ENCODE results near the gene SPATA17. TPM values are rescaled to one million over a fixed set of nuclear protein-coding genes. Genes with fewer than 3 reads are reported as not detected.

Gene SPATA17
- total RNA-seq, 1 experiment from 2014 or later = 0.49 TPM

DNA sequence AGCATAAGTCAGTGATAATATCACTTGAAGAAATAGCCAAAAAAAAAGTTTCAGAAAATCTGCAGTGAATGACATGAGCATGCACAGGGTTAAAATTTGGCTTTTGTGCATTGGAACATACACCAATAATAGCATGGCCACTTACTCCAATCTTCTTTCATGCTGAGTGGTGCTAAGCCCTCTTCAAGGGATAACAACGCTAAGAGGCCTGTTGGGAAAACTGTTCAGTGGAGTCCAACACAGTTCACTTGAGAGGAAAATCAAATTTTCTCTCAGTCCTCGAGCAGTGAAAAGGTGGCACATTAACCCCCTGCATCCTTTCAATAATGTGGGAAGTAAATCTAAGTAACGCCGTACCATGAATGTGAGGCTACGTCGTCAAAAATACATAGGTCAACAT lies 264.7 kb downstream of the SPATA17 start:
- DNase-seq = no peak
- H3K9me3 ChIP-seq (replicated peaks) = no peaks in the 10 kb centered on the region
- no peaks in the 10 kb centered on the region for H3K4me1 ChIP-seq
- H3K27me3 ChIP-seq = peaks cover 5% of the 10 kb centered on the region; the same call in 1 of the 2 replicates
- no peak overlapping the region for H3K4me3 ChIP-seq
- H3K36me3 ChIP-seq = no peaks in the 10 kb centered on the region
- H3K27ac ChIP-seq = no peak overlapping the region

- DNase-seq = no peak
- no peaks in the 10 kb centered on the region for H3K4me1 ChIP-seq
- H3K27me3 ChIP-seq = peaks cover 5% of the 10 kb centered on the region; the same call in 1 of the 2 replicates
- H3K27ac ChIP-seq = no peak overlapping the region
- H3K36me3 ChIP-seq = no peaks in the 10 kb centered on the region
- no peaks in the 10 kb centered on the region for H3K9me3 ChIP-seq (replicated peaks)
- no peak overlapping the region for H3K4me3 ChIP-seq
Measured at GRCh38 chr1:217896490-217896889, 265.3 kb downstream of the SPATA17 start.

GRCh38 chr1:217897100-217897499 lies 266.0 kb downstream of the SPATA17 start:
- Histone ChIP-seq H3K27me3 (peaks cover 5% of the 10 kb centered on the region; the same call in 1 of the 2 replicates), H3K9me3 (replicated peaks) (no peaks in the 10 kb centered on the region), H3K27ac (no peak overlapping the region), H3K4me3 (no peak overlapping the region), H3K4me1 (no peaks in the 10 kb centered on the region), H3K36me3 (no peaks in the 10 kb centered on the region)
- no peak for DNase-seq

GRCh38 chr1:217899614-217900013 lies 268.5 kb downstream of the SPATA17 start:
- no peaks in the 10 kb centered on the region for H3K4me1 ChIP-seq
- no peaks in the 10 kb centered on the region for H3K9me3 ChIP-seq (replicated peaks)
- no peak for DNase-seq

DNA sequence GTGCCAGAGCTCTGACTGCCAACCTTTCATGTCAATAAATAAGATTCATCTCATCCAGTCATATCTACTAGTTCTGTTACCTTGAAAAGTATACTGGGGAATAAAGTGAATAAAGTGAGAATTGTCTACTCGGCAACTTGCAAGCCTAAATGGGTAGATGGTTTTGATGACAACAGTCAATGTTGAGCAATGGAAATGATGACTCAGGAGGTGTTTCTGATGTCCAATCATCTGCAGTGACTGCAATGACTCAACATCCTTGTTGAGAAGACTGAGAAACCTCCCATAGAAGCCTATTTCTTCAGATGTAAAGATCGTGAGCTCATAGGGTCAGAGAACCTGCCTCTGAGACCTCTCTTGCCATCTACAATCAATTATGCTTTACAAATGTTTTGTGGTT lies 276.4 kb downstream of the SPATA17 start:
- Histone ChIP-seq H3K36me3 (no peaks in the 10 kb centered on the region), H3K4me3 (no peak overlapping the region), H3K4me1 (no peaks in the 10 kb centered on the region), H3K27ac (no peak overlapping the region), H3K27me3 (no peaks in the 10 kb centered on the region), H3K9me3 (replicated peaks) (no peaks in the 10 kb centered on the region)
- DNase-seq = no peak

More at GRCh38 chr1:217899614-217900013, 268.5 kb downstream of the SPATA17 start:
- 0 out of 2 replicates have a peak, but pooled peaks cover 3% of the 10 kb centered on the region for H3K27me3 ChIP-seq
- no peaks in the 10 kb centered on the region for H3K36me3 ChIP-seq
- no peak overlapping the region for H3K4me3 ChIP-seq
- no peak overlapping the region for H3K27ac ChIP-seq

DNA sequence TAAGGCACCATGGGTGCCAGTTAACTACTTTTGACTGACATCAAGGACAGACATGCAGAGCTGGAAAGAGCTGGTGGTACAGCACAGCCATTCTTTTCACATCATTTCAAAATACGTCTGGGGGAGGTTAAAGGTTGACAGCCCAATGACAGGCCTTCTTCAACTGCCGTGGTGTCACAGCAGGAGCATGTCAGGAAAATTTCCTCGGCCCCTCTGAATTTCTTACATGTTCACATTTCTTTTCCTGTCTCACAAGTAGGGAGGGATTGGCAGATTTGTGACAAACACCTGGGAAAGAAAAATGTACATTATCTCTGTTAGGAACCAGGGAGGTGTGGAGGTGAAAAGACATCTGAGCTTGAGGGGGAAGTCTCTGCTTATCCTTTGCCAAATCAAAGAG lies 279.1 kb downstream of the SPATA17 start:
- H3K36me3 ChIP-seq = no peaks in the 10 kb centered on the region
- no peak overlapping the region for H3K27ac ChIP-seq
- H3K4me3 ChIP-seq = no peak overlapping the region
- no peak for DNase-seq
- H3K9me3 ChIP-seq (replicated peaks) = no peaks in the 10 kb centered on the region
- no peaks in the 10 kb centered on the region for H3K4me1 ChIP-seq
- no peaks in the 10 kb centered on the region; the same call in 1 of the 2 replicates for H3K27me3 ChIP-seq

DNA sequence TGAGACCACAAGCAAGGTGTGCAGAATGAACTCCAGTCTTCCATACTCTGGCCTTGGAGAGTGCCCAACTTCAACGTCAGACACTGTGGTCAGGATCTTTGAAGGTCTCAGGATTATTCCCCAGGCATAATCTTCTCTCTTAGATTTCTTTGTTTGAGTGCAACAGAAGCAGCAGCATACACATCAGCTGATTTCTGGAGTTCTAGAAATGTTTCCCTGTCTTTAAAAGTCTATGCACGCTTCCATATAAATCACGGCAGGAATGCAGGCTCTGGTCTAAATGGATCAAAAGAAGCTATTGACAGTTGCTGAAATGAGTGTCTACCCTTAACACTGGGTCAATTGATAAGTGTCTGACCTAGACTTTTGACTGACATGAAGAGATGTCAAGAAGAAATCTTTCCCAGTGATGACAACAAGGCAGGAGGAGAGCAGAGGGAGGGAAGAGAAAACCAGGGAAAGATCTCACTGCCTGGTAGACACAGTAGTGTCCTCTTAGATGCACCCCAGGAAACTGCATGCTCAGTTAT lies 279.7 kb downstream of the SPATA17 start:
- Histone ChIP-seq H3K36me3 (no peaks in the 10 kb centered on the region), H3K9me3 (replicated peaks) (no peaks in the 10 kb centered on the region), H3K27me3 (no peaks in the 10 kb centered on the region; the same call in 1 of the 2 replicates), H3K27ac (no peak overlapping the region), H3K4me3 (no peak overlapping the region), H3K4me1 (no peaks in the 10 kb centered on the region)
- DNase-seq = no peak

DNA sequence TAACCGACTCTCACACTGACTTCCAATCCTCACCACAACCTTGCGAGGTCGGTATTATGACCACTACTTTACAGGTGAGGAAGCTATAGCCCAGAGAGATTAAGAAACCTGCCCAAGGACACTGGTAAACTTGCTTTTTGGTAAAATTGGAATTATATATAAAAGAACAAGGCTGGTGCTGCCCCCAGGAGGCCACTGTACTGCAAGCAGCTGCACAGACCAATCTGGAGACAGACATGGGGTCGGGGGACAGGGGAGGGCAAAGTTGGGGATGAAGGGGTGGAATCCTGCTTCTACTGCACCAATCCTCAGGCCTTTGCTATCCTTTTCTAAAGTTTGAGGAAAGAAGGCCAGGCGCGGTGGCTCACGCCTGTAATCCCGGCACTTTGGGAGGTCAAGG lies 280.8 kb downstream of the SPATA17 start:
- H3K4me1 ChIP-seq = no peaks in the 10 kb centered on the region

GRCh38 chr1:217917281-217917887 lies 286.2 kb downstream of the SPATA17 start:
- Histone ChIP-seq H3K4me3 (no peak overlapping the region), H3K27me3 (peaks cover 3% of the 10 kb centered on the region; the same call in 1 of the 2 replicates), H3K27ac (no peak overlapping the region), H3K4me1 (no peaks in the 10 kb centered on the region), H3K36me3 (no peaks in the 10 kb centered on the region), H3K9me3 (replicated peaks) (no peaks in the 10 kb centered on the region)
- DNase-seq = no peak

More for the DNA sequence above, 280.8 kb downstream of the SPATA17 start:
- H3K27ac ChIP-seq = no peak overlapping the region
- H3K36me3 ChIP-seq = no peaks in the 10 kb centered on the region
- peak in 1 of 2 experiments; percentile 13 for DNase-seq
- no peaks in the 10 kb centered on the region for H3K9me3 ChIP-seq (replicated peaks)
- peaks cover 3% of the 10 kb centered on the region; the same call in 1 of the 2 replicates for H3K27me3 ChIP-seq
- H3K4me3 ChIP-seq = no peak overlapping the region

DNA sequence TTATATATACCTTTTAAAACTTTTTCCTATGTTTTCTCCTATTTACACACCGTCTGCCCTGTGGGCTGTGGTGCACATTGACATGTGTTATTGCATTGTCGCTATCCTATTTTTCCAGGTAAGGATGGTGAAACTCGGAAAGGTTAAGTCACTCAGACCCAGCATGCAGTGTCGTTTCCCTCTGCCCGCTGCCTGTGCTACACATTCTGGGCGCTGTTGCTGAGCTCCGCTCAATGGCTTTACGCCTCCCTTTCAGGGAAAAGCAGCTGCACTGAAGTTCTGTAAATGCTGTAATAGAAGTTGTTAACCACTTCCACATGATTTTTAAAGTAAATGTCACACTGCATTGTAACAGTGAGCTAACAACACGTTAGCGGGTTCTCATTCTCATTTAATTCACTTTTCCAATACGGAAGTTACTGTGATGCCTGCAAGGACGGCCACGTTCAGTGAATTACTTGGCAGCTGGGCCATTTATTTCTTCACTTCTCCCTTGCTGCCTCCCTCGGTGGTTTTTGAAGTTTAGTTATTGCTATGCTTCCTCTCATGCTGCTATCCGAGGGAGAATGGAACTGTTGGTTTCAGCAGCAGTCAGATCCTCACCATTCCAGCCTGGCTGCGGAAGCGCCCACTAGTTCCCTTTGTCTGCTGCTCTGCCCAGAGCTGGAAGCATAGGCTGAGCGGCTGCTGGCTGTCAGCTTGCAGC lies 288.7 kb downstream of the SPATA17 start:
- DNase-seq = no peak
- no peaks in the 10 kb centered on the region for H3K36me3 ChIP-seq
- H3K4me3 ChIP-seq = no peak overlapping the region
- H3K27ac ChIP-seq = no peak overlapping the region
- no peaks in the 10 kb centered on the region for H3K4me1 ChIP-seq
- no peaks in the 10 kb centered on the region for H3K9me3 ChIP-seq (replicated peaks)
- peaks cover 3% of the 10 kb centered on the region; the same call in 1 of the 2 replicates for H3K27me3 ChIP-seq

Other genes with a start within 250 kb of the SPATA17 start
- 24.9 and 28.1 TPM in 2 replicates for gene GPATCH2, start 254 bp upstream of the SPATA17 start, total RNA-seq (2014; rRNA removed; shearing (Covaris generic))

Data from SJCRH30 (cell line).